ENCODE data around the gene CADM2. TPM values are rescaled to one million over a fixed set of nuclear protein-coding genes. Genes with fewer than 3 reads are reported as not detected.
A peak's percentile ranks its signal among the peaks of the same experiment; 100 is the strongest.

Gene CADM2
- total and polyA plus RNA-seq, 2 experiments from 2014 or later = 0.15 to 0.40 TPM

DNA sequence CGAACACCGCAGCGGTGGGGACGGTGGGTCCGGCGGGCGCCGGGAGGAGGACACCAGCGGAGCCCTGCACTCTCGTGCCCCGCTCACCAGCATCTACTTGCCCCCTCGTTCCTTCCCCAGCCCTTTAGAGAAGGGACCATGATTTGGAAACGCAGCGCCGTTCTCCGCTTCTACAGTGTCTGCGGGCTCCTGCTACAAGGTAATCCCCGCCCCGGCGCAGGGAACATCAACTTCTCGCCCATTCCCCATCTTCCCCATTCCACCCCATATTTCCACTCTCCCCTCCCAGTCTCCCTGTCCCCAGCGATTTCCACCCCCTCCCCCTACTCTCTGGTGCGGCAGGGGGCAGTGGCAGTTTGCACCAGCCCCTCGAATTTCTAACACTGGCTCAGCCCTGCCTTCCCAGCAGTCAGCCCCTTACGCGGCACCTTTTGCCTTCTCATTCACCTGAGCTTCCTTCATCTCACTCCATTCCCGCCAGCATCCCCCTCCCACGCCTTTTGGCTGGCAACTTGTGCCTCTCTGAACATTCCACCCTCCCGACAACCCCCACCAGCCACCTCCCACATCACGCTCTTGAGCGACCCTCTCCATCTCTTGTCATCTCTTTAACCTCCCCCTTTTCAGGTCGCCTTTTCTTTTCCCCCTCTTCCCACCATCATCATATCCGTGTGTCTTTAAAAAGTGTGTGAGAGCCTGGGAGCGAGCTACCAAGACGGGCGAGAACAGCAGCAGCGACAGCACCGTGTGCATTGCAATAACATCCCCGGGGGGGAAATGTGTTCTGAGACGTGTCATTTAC, 882 bp downstream of the CADM2 start:
- peak in 1 of 2 donors; percentile 17 for DNase-seq (ENCODE audit: low read depth in 1 of 2, low spot score in 1 of 2)
- no peaks in the 10 kb centered on the region for H3K36me3 ChIP-seq
- no peaks in the 10 kb centered on the region for H3K9me3 ChIP-seq (ENCODE audit: low read depth)
- peak overlapping the region; percentile 26 for H3K4me3 ChIP-seq
- H3K27ac ChIP-seq = no peak overlapping the region
- TF ChIP-seq, protein P1, sequence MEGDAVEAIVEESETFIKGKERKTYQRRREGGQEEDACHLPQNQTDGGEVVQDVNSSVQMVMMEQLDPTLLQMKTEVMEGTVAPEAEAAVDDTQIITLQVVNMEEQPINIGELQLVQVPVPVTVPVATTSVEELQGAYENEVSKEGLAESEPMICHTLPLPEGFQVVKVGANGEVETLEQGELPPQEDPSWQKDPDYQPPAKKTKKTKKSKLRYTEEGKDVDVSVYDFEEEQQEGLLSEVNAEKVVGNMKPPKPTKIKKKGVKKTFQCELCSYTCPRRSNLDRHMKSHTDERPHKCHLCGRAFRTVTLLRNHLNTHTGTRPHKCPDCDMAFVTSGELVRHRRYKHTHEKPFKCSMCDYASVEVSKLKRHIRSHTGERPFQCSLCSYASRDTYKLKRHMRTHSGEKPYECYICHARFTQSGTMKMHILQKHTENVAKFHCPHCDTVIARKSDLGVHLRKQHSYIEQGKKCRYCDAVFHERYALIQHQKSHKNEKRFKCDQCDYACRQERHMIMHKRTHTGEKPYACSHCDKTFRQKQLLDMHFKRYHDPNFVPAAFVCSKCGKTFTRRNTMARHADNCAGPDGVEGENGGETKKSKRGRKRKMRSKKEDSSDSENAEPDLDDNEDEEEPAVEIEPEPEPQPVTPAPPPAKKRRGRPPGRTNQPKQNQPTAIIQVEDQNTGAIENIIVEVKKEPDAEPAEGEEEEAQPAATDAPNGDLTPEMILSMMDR (IDR thresholded peaks at IDR 0.05; ENCODE audit: low read depth, low read length) = no peak
- peaks cover 40% of the 10 kb centered on the region for H3K27me3 ChIP-seq
- peaks cover 5% of the 10 kb centered on the region for H3K4me1 ChIP-seq (ENCODE audit: low read depth)

DNA sequence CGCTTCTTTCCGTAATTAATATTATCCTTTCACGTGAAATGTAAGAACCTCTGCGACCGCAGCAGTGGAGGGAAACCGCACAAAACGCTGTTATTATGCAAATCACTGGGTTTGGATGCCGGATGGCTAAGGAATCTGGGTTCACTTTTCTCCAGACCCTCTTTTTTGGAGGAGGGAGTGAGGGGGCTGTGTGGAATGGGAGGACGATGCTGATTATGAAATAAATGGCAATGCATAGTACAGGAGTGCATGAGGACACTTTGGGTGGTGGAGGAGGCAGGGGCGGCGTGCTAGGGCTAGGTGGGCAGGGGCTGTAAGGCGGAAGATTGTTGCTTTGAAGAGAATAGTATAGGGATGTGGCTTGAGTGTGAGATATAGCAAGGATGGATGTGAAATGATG, 1.8 kb downstream of the CADM2 start:
- H3K4me3 ChIP-seq = no peak overlapping the region

DNA sequence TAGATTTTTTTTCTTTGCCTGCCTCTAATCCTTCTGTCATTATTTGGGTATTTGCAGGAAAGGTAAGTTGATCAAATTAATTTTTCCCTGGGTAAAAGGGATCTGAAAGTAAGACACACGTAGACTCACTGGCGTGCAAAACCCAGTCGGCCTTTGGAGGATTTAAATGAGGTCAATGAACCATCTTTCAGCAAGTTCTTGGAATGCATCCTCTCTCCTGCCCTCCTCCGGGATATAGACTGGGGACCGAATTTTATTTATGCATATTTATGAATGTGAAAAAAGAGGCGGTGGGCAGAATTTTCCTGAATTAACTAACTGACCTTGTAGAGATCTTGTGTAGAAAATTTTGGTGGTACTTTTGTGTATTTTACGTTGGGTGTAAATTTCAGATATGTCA, 2.2 kb downstream of the CADM2 start:
- Histone ChIP-seq H3K4me1 (ENCODE audit: low read depth) (peaks cover 5% of the 10 kb centered on the region), H3K4me3 (peak overlapping the region; percentile 3), H3K27me3 (peaks cover 40% of the 10 kb centered on the region), H3K36me3 (no peaks in the 10 kb centered on the region), H3K9me3 (ENCODE audit: low read depth) (no peaks in the 10 kb centered on the region), H3K27ac (no peak overlapping the region)
- TF ChIP-seq, protein P1 (IDR thresholded peaks at IDR 0.05; ENCODE audit: low read depth, low read length) = no peak
- no peak for DNase-seq (ENCODE audit: low read depth in 1 of 2, low spot score in 1 of 2)

More for the DNA sequence above, 1.8 kb downstream of the CADM2 start:
- Histone ChIP-seq H3K27ac (no peak overlapping the region), H3K9me3 (ENCODE audit: low read depth) (no peaks in the 10 kb centered on the region), H3K4me1 (ENCODE audit: low read depth) (peaks cover 5% of the 10 kb centered on the region), H3K27me3 (peaks cover 40% of the 10 kb centered on the region), H3K36me3 (no peaks in the 10 kb centered on the region)
- no peak for DNase-seq (ENCODE audit: low read depth in 1 of 2, low spot score in 1 of 2)
- TF ChIP-seq, protein P1 (IDR thresholded peaks at IDR 0.05; ENCODE audit: low read depth, low read length) = no peak

DNA sequence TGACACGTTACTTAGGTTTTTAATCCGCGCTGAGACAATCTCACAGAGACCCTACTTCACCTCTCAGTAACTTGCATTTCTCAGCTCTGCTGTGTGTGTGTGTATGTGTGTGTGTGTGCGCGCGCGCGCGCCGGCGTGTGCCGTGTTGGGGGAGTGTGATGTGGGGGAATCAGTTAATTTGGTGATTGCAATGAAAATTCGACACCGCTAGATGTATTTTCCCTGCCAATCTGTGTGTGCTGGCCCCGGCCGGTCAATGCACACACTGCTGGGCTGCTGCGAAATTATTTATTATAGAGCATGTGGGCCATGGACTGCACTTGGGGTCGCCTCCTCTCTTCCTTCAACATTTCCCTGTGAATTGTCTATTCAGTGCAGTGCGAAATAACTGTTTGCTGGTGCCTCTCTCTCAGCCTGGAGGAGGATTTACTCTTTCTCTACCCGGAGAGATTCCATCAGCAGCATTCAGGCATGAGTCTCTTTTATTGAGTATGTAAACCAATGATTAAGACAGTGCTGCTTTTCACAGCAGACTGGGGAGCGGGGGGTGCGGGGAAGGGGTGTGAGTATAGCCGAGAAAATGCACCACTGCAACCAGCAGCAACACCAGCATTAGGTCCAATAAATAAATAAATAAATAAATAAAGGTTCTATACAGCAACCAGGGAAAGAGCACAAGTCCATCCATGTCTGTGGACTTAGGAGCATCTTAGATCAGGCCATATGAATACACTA, 2.9 kb downstream of the CADM2 start:
- H3K4me3 ChIP-seq = peak overlapping the region; percentile 3
- TF ChIP-seq, protein P1 (IDR thresholded peaks at IDR 0.05; ENCODE audit: low read depth, low read length) = no peak
- no peaks in the 10 kb centered on the region for H3K9me3 ChIP-seq (ENCODE audit: low read depth)
- peaks cover 40% of the 10 kb centered on the region for H3K27me3 ChIP-seq
- no peak for DNase-seq (ENCODE audit: low read depth in 1 of 2, low spot score in 1 of 2)
- no peaks in the 10 kb centered on the region for H3K36me3 ChIP-seq
- peaks cover 5% of the 10 kb centered on the region for H3K4me1 ChIP-seq (ENCODE audit: low read depth)
- no peak overlapping the region for H3K27ac ChIP-seq

DNA sequence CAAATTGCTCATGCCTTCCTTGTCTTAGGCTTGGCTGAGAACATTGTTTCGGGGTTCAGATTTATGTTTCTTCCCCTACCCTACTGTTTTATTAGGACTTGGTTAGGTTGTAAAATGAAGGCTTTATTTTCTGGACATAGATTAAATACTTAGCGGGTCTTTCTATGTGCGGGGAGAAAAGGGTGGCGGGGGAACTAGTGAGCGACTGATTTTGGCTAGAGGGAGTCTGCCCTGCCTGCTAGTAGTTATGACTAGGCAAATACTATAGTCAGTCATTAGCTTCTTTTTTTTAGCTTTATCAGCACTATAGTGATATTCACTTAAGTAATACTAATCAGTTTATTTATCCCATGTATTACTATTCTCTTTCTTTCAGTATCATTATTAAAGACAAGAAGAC, 3.6 kb downstream of the CADM2 start:
- Histone ChIP-seq H3K36me3 (no peaks in the 10 kb centered on the region), H3K9me3 (ENCODE audit: low read depth) (no peaks in the 10 kb centered on the region), H3K4me3 (no peak overlapping the region), H3K27me3 (peaks cover 40% of the 10 kb centered on the region), H3K4me1 (ENCODE audit: low read depth) (peaks cover 5% of the 10 kb centered on the region), H3K27ac (no peak overlapping the region)
- TF ChIP-seq, protein P1 (IDR thresholded peaks at IDR 0.05; ENCODE audit: low read depth, low read length) = no peak
- no peak for DNase-seq (ENCODE audit: low read depth in 1 of 2, low spot score in 1 of 2)
